WTC11 (cell line): ENCODE data around the gene MYH10. TPM values are rescaled to one million over a fixed set of nuclear protein-coding genes. Genes with fewer than 3 reads are reported as not detected.

Source experiments
- ATAC-seq: fragments of 200-7000 bp; cut with Tn5 transposase; 2 replicates; pipeline ENCODE4 v1.10.0; 2021; ENCODE audit warnings: mild to moderate bottlenecking, moderate library complexity
- CTCF ChIA-PET: fragments of 300-600 bp; sonication (Branson Sonifier 250); formaldehyde crosslinking; loops from one replicate; lab custom pipeline; 2021; ENCODE audit warnings: antibody characterized with exemption; lab: Charles Lee
- POLR2A ChIA-PET: fragments of 350-600 bp; sonication (Branson Sonifier 250); formaldehyde crosslinking; loops from one replicate; lab custom pipeline; 2021; ENCODE audit warnings: antibody characterized with exemption; lab: Charles Lee
- DNase-seq: peaks from one replicate; pipeline ENCODE4 v3.0.0; 2021; ENCODE audit warnings: low spot score
- H3K27ac Mint-ChIP-seq: 2 replicates; pipeline ENCODE4 v1.8.0; 2021; ENCODE audit warnings: mixed read lengths
- H3K27me3 Mint-ChIP-seq: 2 replicates; pipeline ENCODE4 v1.8.0; 2021; ENCODE audit warnings: low read depth, mild to moderate bottlenecking, moderate library complexity, mixed read lengths
- H3K36me3 Mint-ChIP-seq: 2 replicates; pipeline ENCODE4 v1.8.0; 2021; ENCODE audit warnings: mixed read lengths
- H3K4me1 Mint-ChIP-seq: 2 replicates; pipeline ENCODE4 v1.8.0; 2022; ENCODE audit warnings: mixed read lengths
- H3K4me3 Mint-ChIP-seq: 2 replicates; pipeline ENCODE4 v1.8.0; 2021; ENCODE audit warnings: mild to moderate bottlenecking, moderate library complexity, mixed read lengths
- H3K9me3 Mint-ChIP-seq: 2 replicates; pipeline ENCODE4 v1.8.0; 2021; ENCODE audit warnings: mixed read lengths
- CDX4 ChIP-seq: fragments of 250-450 bp; sonication (Bioruptor Pico); IDR thresholded peaks from 2 replicates; pipeline ENCODE4 v1.9.0; 2021; ENCODE audit warnings: moderate library complexity, mild to moderate bottlenecking, inconsistent platforms, borderline replicate concordance
- CREB1 ChIP-seq: sonication (generic); formaldehyde crosslinking; IDR thresholded peaks from 2 replicates; pipeline ENCODE4 v1.8.0; 2023; ENCODE audit warnings: mild to moderate bottlenecking, missing genetic modification reagents
- CTCF ChIP-seq: fragments of 200-600 bp; IDR thresholded peaks from 2 replicates; pipeline ENCODE4 v1.8.0; 2022; ENCODE audit warnings: antibody characterized with exemption
- E2F4 ChIP-seq: sonication (generic); formaldehyde crosslinking; IDR thresholded peaks from 2 replicates; pipeline ENCODE4 v1.8.1; 2022; ENCODE audit warnings: low read depth, mild to moderate bottlenecking, moderate library complexity, missing genetic modification reagents, borderline replicate concordance
- EMX1 ChIP-seq: fragments of 250-450 bp; sonication (Bioruptor Pico); IDR thresholded peaks from 2 replicates; pipeline ENCODE4 v1.8.0; 2021; ENCODE audit warnings: mild to moderate bottlenecking
- ESRRA ChIP-seq: sonication (generic); formaldehyde crosslinking; IDR thresholded peaks from 2 replicates; pipeline ENCODE4 v1.8.1; 2022; ENCODE audit warnings: mild to moderate bottlenecking, missing genetic modification reagents, borderline replicate concordance
- FOXJ3 ChIP-seq: sonication (generic); formaldehyde crosslinking; IDR thresholded peaks from 2 replicates; pipeline ENCODE4 v1.9.0; 2021; ENCODE audit warnings: missing genetic modification reagents, mild to moderate bottlenecking, borderline replicate concordance
- FOXK1 ChIP-seq: sonication (generic); formaldehyde crosslinking; IDR thresholded peaks from 2 replicates; pipeline ENCODE4 v1.8.0; 2022; ENCODE audit warnings: mild to moderate bottlenecking, moderate library complexity, missing genetic modification reagents
- GABPB1 ChIP-seq: sonication (generic); formaldehyde crosslinking; IDR thresholded peaks from 2 replicates; pipeline ENCODE4 v1.8.1; 2023; ENCODE audit warnings: mild to moderate bottlenecking, missing genetic modification reagents
- JAZF1 ChIP-seq: fragments of 250-450 bp; sonication (Bioruptor Pico); IDR thresholded peaks from 2 replicates; pipeline ENCODE4 v1.9.0; 2021; ENCODE audit warnings: moderate library complexity, mild to moderate bottlenecking, inconsistent platforms
- MAX ChIP-seq: sonication (generic); formaldehyde crosslinking; IDR thresholded peaks from 2 replicates; pipeline ENCODE4 v1.8.0; 2022; ENCODE audit warnings: mild to moderate bottlenecking, missing genetic modification reagents
- NFATC4 ChIP-seq: fragments of 250-450 bp; sonication (Bioruptor Pico); IDR thresholded peaks from 2 replicates; pipeline ENCODE4 v1.9.0; 2021; ENCODE audit warnings: mild to moderate bottlenecking
- NFYB ChIP-seq: sonication (generic); formaldehyde crosslinking; conservative IDR thresholded peaks from 2 replicates; pipeline ENCODE4 v1.8.0; 2022; ENCODE audit warnings: low read depth, missing genetic modification reagents
- NR2C2 ChIP-seq: sonication (generic); formaldehyde crosslinking; IDR thresholded peaks from 2 replicates; pipeline ENCODE4 v1.8.0; 2022; ENCODE audit warnings: mild to moderate bottlenecking, missing genetic modification reagents
- SMAD4 ChIP-seq: sonication (generic); formaldehyde crosslinking; IDR thresholded peaks from 2 replicates; pipeline ENCODE4 v1.8.0; 2022; ENCODE audit warnings: mild to moderate bottlenecking, missing genetic modification reagents
- SOX15 ChIP-seq: fragments of 250-450 bp; sonication (Bioruptor Pico); IDR thresholded peaks from 2 replicates; pipeline ENCODE4 v1.9.0; 2021; ENCODE audit warnings: mild to moderate bottlenecking
- STAT6 ChIP-seq: sonication (generic); formaldehyde crosslinking; conservative IDR thresholded peaks from 2 replicates; pipeline ENCODE4 v1.8.1; 2023; ENCODE audit warnings: mild to moderate bottlenecking, low read depth, missing genetic modification reagents, moderate library complexity
- TCF7 ChIP-seq: sonication (generic); formaldehyde crosslinking; IDR thresholded peaks from 2 replicates; pipeline ENCODE4 v1.8.0; 2022; ENCODE audit warnings: mild to moderate bottlenecking, low read depth, missing genetic modification reagents, moderate library complexity
- TEAD1 ChIP-seq: sonication (generic); formaldehyde crosslinking; IDR thresholded peaks from 2 replicates; pipeline ENCODE4 v1.8.0; 2022; ENCODE audit warnings: mild to moderate bottlenecking, missing genetic modification reagents
- TP53 ChIP-seq: sonication (generic); formaldehyde crosslinking; IDR thresholded peaks from 2 replicates; pipeline ENCODE4 v1.8.1; 2023; ENCODE audit warnings: mild to moderate bottlenecking, missing genetic modification reagents
- USF1 ChIP-seq: sonication (generic); formaldehyde crosslinking; IDR thresholded peaks from 2 replicates; pipeline ENCODE4 v1.8.0; 2022; ENCODE audit warnings: mild to moderate bottlenecking, missing genetic modification reagents
- ZBTB21 ChIP-seq: sonication (generic); formaldehyde crosslinking; IDR thresholded peaks from 2 replicates; pipeline ENCODE4 v1.8.1; 2023; ENCODE audit warnings: mild to moderate bottlenecking, missing genetic modification reagents, borderline replicate concordance
- ZMAT4 ChIP-seq: fragments of 250-450 bp; sonication (Bioruptor Pico); IDR thresholded peaks from 2 replicates; pipeline ENCODE4 v1.9.0; 2021; ENCODE audit warnings: mild to moderate bottlenecking
- ZNF317 ChIP-seq: sonication (generic); formaldehyde crosslinking; IDR thresholded peaks from 2 replicates; pipeline ENCODE4 v1.8.1; 2023; ENCODE audit warnings: low read depth, mild to moderate bottlenecking, moderate library complexity, missing genetic modification reagents, borderline replicate concordance
- ZNF671 ChIP-seq: fragments of 250-450 bp; sonication (Bioruptor Pico); IDR thresholded peaks from 2 replicates; pipeline ENCODE4 v1.8.0; 2021; ENCODE audit warnings: mild to moderate bottlenecking
- total RNA-seq: library from RNA; stranded (reverse); gene quantifications from 3 replicates; pipeline ENCODE4 v1.2.3, GENCODE V29; 2021

Gene MYH10
- total RNA-seq, 1 experiment from 2014 or later, result 231 TPM

GRCh38 chr17:8464941-8465340, 165.6 kb downstream of the MYH10 start (continued):
- TF ChIP-seq E2F4 (CRISPR knock-in tag), result no peak
- TF ChIP-seq FOXJ3 (CRISPR knock-in tag), result no peak

- POLR2A ChIA-PET, result no interaction called here
- peaks cover 20% of the 10 kb centered on the region for H3K36me3 Mint-ChIP-seq
- TF ChIP-seq MAX (CRISPR knock-in tag) (no peak), CREB1 (CRISPR knock-in tag) (no peak), USF1 (CRISPR knock-in tag) (no peak), CTCF (no peak), ZBTB21 (no peak), NFYB (CRISPR knock-in tag) (no peak), SOX15 (CRISPR knock-in tag) (no peak)
- TF ChIP-seq, all 79 proteins: peak for 0
- DNase-seq (no peak), ATAC-seq (no peak)
- Mint-ChIP-seq H3K27me3 (no peaks in the 10 kb centered on the region), H3K4me3 (no peak overlapping the region), H3K4me1 (0 out of 2 replicates have a peak, but pooled peaks cover 5% of the 10 kb centered on the region), H3K9me3 (no peaks in the 10 kb centered on the region), H3K27ac (peak overlapping the region; percentile 2; the same call in 1 of the 2 replicates)
- CTCF ChIA-PET, result interaction anchor here (1.1 kb wide), 1 partner anchor 323 kb away, joined by 4 read pairs; no protein-coding TSS in a partner anchor
These were observed 167.4 kb downstream of the MYH10 start for GRCh38 chr17:8463099-8463498.

GRCh38 chr17:8462564-8462963, 168.0 kb downstream of the MYH10 start:
- H3K27me3 Mint-ChIP-seq, result no peaks in the 10 kb centered on the region
- no peak for DNase-seq
- no peak for ATAC-seq
- no peak overlapping the region for H3K4me3 Mint-ChIP-seq
- no peak for TF ChIP-seq CDX4 (CRISPR knock-in tag)
- TF ChIP-seq SMAD4 (CRISPR knock-in tag), result no peak
- no peak for TF ChIP-seq ZNF671 (CRISPR knock-in tag)
- no peak for TF ChIP-seq NFATC4 (CRISPR knock-in tag)
- no peak for TF ChIP-seq TP53 (CRISPR knock-in tag)
- no peak for TF ChIP-seq E2F4 (CRISPR knock-in tag)
- TF ChIP-seq NFYB (CRISPR knock-in tag), result no peak
- TF ChIP-seq FOXK1 (CRISPR knock-in tag), result no peak
- TF ChIP-seq NR2C2 (CRISPR knock-in tag), result no peak
- no peak for TF ChIP-seq MAX (CRISPR knock-in tag)
- TF ChIP-seq STAT6 (CRISPR knock-in tag), result no peak
- TF ChIP-seq ESRRA (CRISPR knock-in tag), result no peak
- no peak for TF ChIP-seq ZMAT4
- TF ChIP-seq TEAD1 (CRISPR knock-in tag), result no peak
- TF ChIP-seq GABPB1 (CRISPR knock-in tag), result no peak
- no peak for TF ChIP-seq EMX1
- no peak for TF ChIP-seq ZNF317 (CRISPR knock-in tag)
- TF ChIP-seq TCF7 (CRISPR knock-in tag), result no peak
- no peak for TF ChIP-seq JAZF1 (CRISPR knock-in tag)
- ChIA-PET CTCF (no interaction called here), POLR2A (no interaction called here)
- no peak overlapping the region for H3K27ac Mint-ChIP-seq
- H3K36me3 Mint-ChIP-seq, result peaks cover 20% of the 10 kb centered on the region
- H3K4me1 Mint-ChIP-seq, result 0 out of 2 replicates have a peak, but pooled peaks cover 5% of the 10 kb centered on the region
- H3K9me3 Mint-ChIP-seq, result no peaks in the 10 kb centered on the region
